Measurements from ENCODE around the gene ARMC7. TPM values are rescaled to one million over a fixed set of nuclear protein-coding genes. Genes with fewer than 3 reads are reported as not detected.

Gene ARMC7
- total and polyA plus RNA-seq, 2 of the 13 experiments (the other 11 are each of a cell fraction or from before 2014, with no cell fraction given) = 3.9 to 4.2 TPM

DNA sequence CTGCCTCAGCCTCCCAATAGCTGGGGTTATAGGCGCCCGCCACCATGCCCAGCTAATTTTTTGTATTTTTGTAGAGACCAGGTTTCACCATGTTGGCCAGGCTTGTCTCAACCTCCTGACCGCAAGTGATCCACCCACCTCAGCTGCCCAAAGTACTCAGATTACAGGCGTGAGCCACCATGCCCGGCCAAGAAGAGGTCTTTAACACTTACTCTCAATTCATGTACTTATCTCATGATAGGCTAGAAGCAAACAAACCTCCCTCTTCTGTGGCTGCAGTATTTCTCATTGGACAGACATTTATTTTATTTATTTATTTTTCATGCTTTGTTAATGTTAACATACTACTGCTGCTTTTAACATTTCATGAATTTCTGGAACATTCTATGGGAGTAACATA lies 28.8 kb downstream of the ARMC7 start (continued):
- TF ChIP-seq, protein P1, sequence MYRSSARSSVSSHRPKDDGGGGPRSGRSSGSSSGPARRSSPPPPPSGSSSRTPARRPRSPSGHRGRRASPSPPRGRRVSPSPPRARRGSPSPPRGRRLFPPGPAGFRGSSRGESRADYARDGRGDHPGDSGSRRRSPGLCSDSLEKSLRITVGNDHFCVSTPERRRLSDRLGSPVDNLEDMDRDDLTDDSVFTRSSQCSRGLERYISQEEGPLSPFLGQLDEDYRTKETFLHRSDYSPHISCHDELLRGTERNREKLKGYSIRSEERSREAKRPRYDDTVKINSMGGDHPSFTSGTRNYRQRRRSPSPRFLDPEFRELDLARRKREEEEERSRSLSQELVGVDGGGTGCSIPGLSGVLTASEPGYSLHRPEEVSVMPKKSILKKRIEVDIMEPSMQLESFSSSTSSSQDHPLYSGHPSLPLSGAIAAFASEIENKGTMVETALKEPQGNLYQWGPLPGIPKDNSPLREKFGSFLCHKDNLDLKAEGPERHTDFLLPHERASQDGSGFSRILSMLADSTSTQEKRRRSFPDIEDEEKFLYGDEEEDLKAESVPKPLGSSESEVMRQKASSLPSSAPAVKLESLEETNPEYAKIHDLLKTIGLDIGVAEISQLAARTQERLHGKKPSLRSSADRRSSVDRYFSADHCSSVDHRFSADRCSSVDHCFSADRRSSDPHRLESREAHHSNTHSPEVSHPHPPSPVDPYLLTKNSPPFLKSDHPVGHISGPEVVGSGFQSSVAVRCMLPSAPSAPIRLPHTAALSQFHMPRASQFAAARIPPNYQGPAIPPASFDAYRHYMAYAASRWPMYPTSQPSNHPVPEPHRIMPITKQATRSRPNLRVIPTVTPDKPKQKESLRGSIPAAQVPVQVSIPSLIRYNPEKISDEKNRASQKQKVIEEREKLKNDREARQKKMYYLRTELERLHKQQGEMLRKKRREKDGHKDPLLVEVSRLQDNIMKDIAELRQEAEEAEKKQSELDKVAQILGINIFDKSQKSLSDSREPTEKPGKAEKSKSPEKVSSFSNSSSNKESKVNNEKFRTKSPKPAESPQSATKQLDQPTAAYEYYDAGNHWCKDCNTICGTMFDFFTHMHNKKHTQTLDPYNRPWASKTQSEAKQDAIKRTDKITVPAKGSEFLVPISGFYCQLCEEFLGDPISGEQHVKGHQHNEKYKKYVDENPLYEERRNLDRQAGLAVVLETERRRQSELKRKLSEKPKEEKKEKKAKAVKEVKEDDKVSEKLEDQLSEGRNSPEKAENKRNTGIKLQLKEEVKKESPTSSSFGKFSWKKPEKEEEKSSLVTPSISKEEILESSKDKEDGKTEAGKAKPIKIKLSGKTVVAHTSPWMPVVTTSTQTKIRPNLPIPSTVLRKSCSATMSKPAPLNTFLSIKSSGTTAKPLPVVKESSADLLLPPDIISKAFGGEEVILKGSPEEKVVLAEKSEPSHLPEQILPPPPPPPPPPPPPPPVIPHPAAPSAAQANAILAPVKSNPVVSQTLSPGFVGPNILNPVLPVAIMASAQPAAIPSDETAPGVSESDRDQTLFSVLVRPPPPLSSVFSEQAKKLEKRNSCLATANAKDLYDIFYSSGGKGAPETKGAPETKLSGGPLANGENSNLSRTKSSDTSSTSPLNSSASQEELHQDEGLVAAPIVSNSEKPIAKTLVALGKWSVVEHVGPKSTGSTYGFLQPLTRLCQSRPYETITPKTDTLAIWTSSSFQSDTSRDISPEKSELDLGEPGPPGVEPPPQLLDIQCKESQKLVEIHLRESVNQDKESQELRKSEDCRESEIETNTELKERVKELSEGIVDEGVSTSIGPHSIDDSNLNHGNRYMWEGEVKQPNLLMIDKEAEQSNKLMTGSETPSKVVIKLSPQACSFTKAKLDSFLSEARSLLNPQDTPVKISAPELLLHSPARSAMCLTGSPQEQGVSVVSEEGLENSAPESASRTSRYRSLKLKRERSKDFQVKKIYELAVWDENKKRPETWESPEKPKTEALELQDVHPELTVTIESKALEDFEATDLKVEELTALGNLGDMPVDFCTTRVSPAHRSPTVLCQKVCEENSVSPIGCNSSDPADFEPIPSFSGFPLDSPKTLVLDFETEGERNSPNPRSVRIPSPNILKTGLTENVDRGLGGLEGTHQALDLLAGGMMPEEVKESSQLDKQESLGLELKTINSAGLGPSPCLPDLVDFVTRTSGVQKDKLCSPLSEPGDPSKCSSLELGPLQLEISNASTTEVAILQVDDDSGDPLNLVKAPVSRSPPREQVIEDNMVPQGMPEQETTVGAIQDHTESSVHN (CRISPR knock-in tag; IDR thresholded peaks at IDR 0.05) = no peak
- no peak for TF ChIP-seq YEATS2 (CRISPR knock-in tag; IDR thresholded peaks at IDR 0.05; ENCODE audit: borderline replicate concordance)
- TF ChIP-seq NFE2 (CRISPR knock-in tag; IDR thresholded peaks at IDR 0.05) = no peak
- no peak for TF ChIP-seq CENPBD1 (CRISPR knock-in tag; IDR thresholded peaks at IDR 0.05; ENCODE audit: borderline replicate concordance, low read depth)
- TF ChIP-seq PAF1 (CRISPR knock-in tag; IDR thresholded peaks at IDR 0.05) = no peak
